Tibial nerve (tissue), 4 donors: Measurements from ENCODE around the gene KRT75.

ENCODE experiments used
- CTCF ChIP-seq, 5 experiments: fragments of 200-600 bp in 3 of 5; fragments of 450-650 bp in 2 of 5; sonication (generic) in 3 of 5; IDR thresholded peaks; one replicate each; pipeline ENCODE4 v1.5.1; 2016 to 2019; ENCODE audit warnings: antibody characterized with exemption in 5 of 5, mild to moderate bottlenecking in 3 of 5, moderate library complexity in 2 of 5
- EP300 ChIP-seq, 2 donors: sonication (generic); formaldehyde crosslinking; IDR thresholded peaks; one replicate each; pipeline ENCODE4 v1.6.1; 2017; ENCODE audit warnings: antibody characterized with exemption in 2 of 2, mild to moderate bottlenecking in 1 of 2
- POLR2A ChIP-seq, 2 donors: fragments of 450-650 bp; IDR thresholded peaks; one replicate each; pipeline ENCODE4 v1.6.1; 2017; ENCODE audit warnings: antibody characterized with exemption in 2 of 2, mild to moderate bottlenecking in 2 of 2, moderate library complexity in 2 of 2

- TF ChIP-seq CTCF (IDR thresholded peaks at IDR 0.05) (no peak), POLR2A (IDR thresholded peaks at IDR 0.05) (no peak), EP300 (IDR thresholded peaks at IDR 0.05) (no peak)
These were observed 19.2 kb downstream of the KRT75 start for GRCh38 chr12:52414936-52415335.
